ENCODE measurements around the gene SPATA1.

SPATA1 gene

GRCh38 chr1:84509029-84509428 is 2.8 kb downstream of the SPATA1 start:
- WGBS (ENCODE audit: insufficient coverage, insufficient read length) = no CpG with 5 or more reads among the region's 4 CpGs
- DNase-seq (ENCODE audit: low read depth, low spot score) = no peak
- Histone ChIP-seq H3K36me3 (ENCODE audit: control insufficient read depth, insufficient read depth, low read length) (no peaks in the 10 kb centered on the region), H3K9me3 (ENCODE audit: control insufficient read depth, insufficient read depth, low read length) (no peaks in the 10 kb centered on the region), H3K4me3 (ENCODE audit: low read length) (no peak overlapping the region), H3K27ac (ENCODE audit: low read length) (no peak overlapping the region), H3K27me3 (ENCODE audit: control insufficient read depth, insufficient read depth, low read length) (no peaks in the 10 kb centered on the region), H3K4me1 (ENCODE audit: control insufficient read depth, insufficient read depth, low read length) (no peaks in the 10 kb centered on the region)

GRCh38 chr1:84510165-84510564 is 4.0 kb downstream of the SPATA1 start:
- no CpG with 5 or more reads among the region's 2 CpGs for WGBS (ENCODE audit: insufficient coverage, insufficient read length)
- Histone ChIP-seq H3K36me3 (ENCODE audit: control insufficient read depth, insufficient read depth, low read length) (no peaks in the 10 kb centered on the region), H3K27me3 (ENCODE audit: control insufficient read depth, insufficient read depth, low read length) (no peaks in the 10 kb centered on the region), H3K4me1 (ENCODE audit: control insufficient read depth, insufficient read depth, low read length) (no peaks in the 10 kb centered on the region), H3K27ac (ENCODE audit: low read length) (no peak overlapping the region), H3K9me3 (ENCODE audit: control insufficient read depth, insufficient read depth, low read length) (no peaks in the 10 kb centered on the region), H3K4me3 (ENCODE audit: low read length) (no peak overlapping the region)
- no peak for DNase-seq (ENCODE audit: low read depth, low spot score)

- Histone ChIP-seq H3K36me3 (ENCODE audit: control insufficient read depth, insufficient read depth, low read length) (no peaks in the 10 kb centered on the region), H3K4me1 (ENCODE audit: control insufficient read depth, insufficient read depth, low read length) (no peaks in the 10 kb centered on the region), H3K9me3 (ENCODE audit: control insufficient read depth, insufficient read depth, low read length) (no peaks in the 10 kb centered on the region), H3K4me3 (ENCODE audit: low read length) (no peak overlapping the region), H3K27ac (ENCODE audit: low read length) (no peak overlapping the region), H3K27me3 (ENCODE audit: control insufficient read depth, insufficient read depth, low read length) (no peaks in the 10 kb centered on the region)
- no CpG with 5 or more reads among the region's 3 CpGs for WGBS (ENCODE audit: insufficient coverage, insufficient read length)
- DNase-seq (ENCODE audit: low read depth, low spot score) = no peak
Measured at GRCh38 chr1:84510668-84511067, 4.5 kb downstream of the SPATA1 start.

GRCh38 chr1:84524590-84524989 is 18.4 kb downstream of the SPATA1 start:
- H3K36me3 ChIP-seq (ENCODE audit: control insufficient read depth, insufficient read depth, low read length) = no peaks in the 10 kb centered on the region
- no peak for DNase-seq (ENCODE audit: low read depth, low spot score)
- H3K27ac ChIP-seq (ENCODE audit: low read length) = no peak overlapping the region
- H3K9me3 ChIP-seq (ENCODE audit: control insufficient read depth, insufficient read depth, low read length) = no peaks in the 10 kb centered on the region
- H3K27me3 ChIP-seq (ENCODE audit: control insufficient read depth, insufficient read depth, low read length) = no peaks in the 10 kb centered on the region
- H3K4me1 ChIP-seq (ENCODE audit: control insufficient read depth, insufficient read depth, low read length) = no peaks in the 10 kb centered on the region
- H3K4me3 ChIP-seq (ENCODE audit: low read length) = no peak overlapping the region

- no peaks in the 10 kb centered on the region for H3K4me1 ChIP-seq (ENCODE audit: control insufficient read depth, insufficient read depth, low read length)
- H3K27ac ChIP-seq (ENCODE audit: low read length) = no peak overlapping the region
- no peaks in the 10 kb centered on the region for H3K9me3 ChIP-seq (ENCODE audit: control insufficient read depth, insufficient read depth, low read length)
- no peaks in the 10 kb centered on the region for H3K27me3 ChIP-seq (ENCODE audit: control insufficient read depth, insufficient read depth, low read length)
- no peaks in the 10 kb centered on the region for H3K36me3 ChIP-seq (ENCODE audit: control insufficient read depth, insufficient read depth, low read length)
- WGBS (ENCODE audit: insufficient coverage, insufficient read length) = no CpG with 5 or more reads among the region's 1 CpG
- no peak for DNase-seq (ENCODE audit: low read depth, low spot score)
- no peak overlapping the region for H3K4me3 ChIP-seq (ENCODE audit: low read length)
Measured at GRCh38 chr1:84525779-84526178, 19.6 kb downstream of the SPATA1 start.

- no peak overlapping the region for H3K27ac ChIP-seq (ENCODE audit: low read length)
- no peak overlapping the region for H3K4me3 ChIP-seq (ENCODE audit: low read length)
- no peaks in the 10 kb centered on the region for H3K9me3 ChIP-seq (ENCODE audit: control insufficient read depth, insufficient read depth, low read length)
- no peaks in the 10 kb centered on the region for H3K36me3 ChIP-seq (ENCODE audit: control insufficient read depth, insufficient read depth, low read length)
- H3K27me3 ChIP-seq (ENCODE audit: control insufficient read depth, insufficient read depth, low read length) = no peaks in the 10 kb centered on the region
- DNase-seq (ENCODE audit: low read depth, low spot score) = no peak
- H3K4me1 ChIP-seq (ENCODE audit: control insufficient read depth, insufficient read depth, low read length) = no peaks in the 10 kb centered on the region
Measured at GRCh38 chr1:84538599-84538998, 32.4 kb downstream of the SPATA1 start.

- H3K4me3 ChIP-seq (ENCODE audit: low read length) = no peak overlapping the region
- H3K9me3 ChIP-seq (ENCODE audit: control insufficient read depth, insufficient read depth, low read length) = no peaks in the 10 kb centered on the region
- H3K36me3 ChIP-seq (ENCODE audit: control insufficient read depth, insufficient read depth, low read length) = no peaks in the 10 kb centered on the region
- no peaks in the 10 kb centered on the region for H3K4me1 ChIP-seq (ENCODE audit: control insufficient read depth, insufficient read depth, low read length)
- DNase-seq (ENCODE audit: low read depth, low spot score) = no peak
- no peak overlapping the region for H3K27ac ChIP-seq (ENCODE audit: low read length)
- no peaks in the 10 kb centered on the region for H3K27me3 ChIP-seq (ENCODE audit: control insufficient read depth, insufficient read depth, low read length)
- WGBS (ENCODE audit: insufficient coverage, insufficient read length) = no CpG with 5 or more reads among the region's 3 CpGs
Measured at GRCh38 chr1:84539972-84540371, 33.8 kb downstream of the SPATA1 start.

- H3K4me1 ChIP-seq (ENCODE audit: control insufficient read depth, insufficient read depth, low read length) = no peaks in the 10 kb centered on the region
- no CpG with 5 or more reads among the region's 1 CpG for WGBS (ENCODE audit: insufficient coverage, insufficient read length)
- H3K27me3 ChIP-seq (ENCODE audit: control insufficient read depth, insufficient read depth, low read length) = no peaks in the 10 kb centered on the region
- no peak overlapping the region for H3K4me3 ChIP-seq (ENCODE audit: low read length)
- H3K27ac ChIP-seq (ENCODE audit: low read length) = no peak overlapping the region
- H3K9me3 ChIP-seq (ENCODE audit: control insufficient read depth, insufficient read depth, low read length) = no peaks in the 10 kb centered on the region
- no peaks in the 10 kb centered on the region for H3K36me3 ChIP-seq (ENCODE audit: control insufficient read depth, insufficient read depth, low read length)
- DNase-seq (ENCODE audit: low read depth, low spot score) = no peak
Measured at GRCh38 chr1:84540759-84541158, 34.6 kb downstream of the SPATA1 start.

GRCh38 chr1:84541679-84542078 is 35.5 kb downstream of the SPATA1 start:
- DNase-seq (ENCODE audit: low read depth, low spot score) = no peak
- no peak overlapping the region for H3K4me3 ChIP-seq (ENCODE audit: low read length)
- H3K27me3 ChIP-seq (ENCODE audit: control insufficient read depth, insufficient read depth, low read length) = no peaks in the 10 kb centered on the region
- no peaks in the 10 kb centered on the region for H3K36me3 ChIP-seq (ENCODE audit: control insufficient read depth, insufficient read depth, low read length)
- H3K9me3 ChIP-seq (ENCODE audit: control insufficient read depth, insufficient read depth, low read length) = no peaks in the 10 kb centered on the region
- H3K27ac ChIP-seq (ENCODE audit: low read length) = no peak overlapping the region
- H3K4me1 ChIP-seq (ENCODE audit: control insufficient read depth, insufficient read depth, low read length) = no peaks in the 10 kb centered on the region
- no CpG with 5 or more reads among the region's 4 CpGs for WGBS (ENCODE audit: insufficient coverage, insufficient read length)

- WGBS (ENCODE audit: insufficient coverage, insufficient read length) = no CpG with 5 or more reads among the region's 2 CpGs
- no peak for DNase-seq (ENCODE audit: low read depth, low spot score)
- H3K27me3 ChIP-seq (ENCODE audit: control insufficient read depth, insufficient read depth, low read length) = no peaks in the 10 kb centered on the region
- H3K4me1 ChIP-seq (ENCODE audit: control insufficient read depth, insufficient read depth, low read length) = no peaks in the 10 kb centered on the region
- H3K9me3 ChIP-seq (ENCODE audit: control insufficient read depth, insufficient read depth, low read length) = no peaks in the 10 kb centered on the region
- H3K4me3 ChIP-seq (ENCODE audit: low read length) = no peak overlapping the region
- H3K36me3 ChIP-seq (ENCODE audit: control insufficient read depth, insufficient read depth, low read length) = no peaks in the 10 kb centered on the region
- no peak overlapping the region for H3K27ac ChIP-seq (ENCODE audit: low read length)
Measured at GRCh38 chr1:84550826-84551225, 44.6 kb downstream of the SPATA1 start.

GRCh38 chr1:84569216-84569615 is 63.0 kb downstream of the SPATA1 start:
- Histone ChIP-seq H3K27ac (ENCODE audit: low read length) (no peak overlapping the region), H3K4me3 (ENCODE audit: low read length) (no peak overlapping the region), H3K27me3 (ENCODE audit: control insufficient read depth, insufficient read depth, low read length) (no peaks in the 10 kb centered on the region), H3K4me1 (ENCODE audit: control insufficient read depth, insufficient read depth, low read length) (peaks cover 3% of the 10 kb centered on the region; the same call in 1 of the 2 replicates), H3K9me3 (ENCODE audit: control insufficient read depth, insufficient read depth, low read length) (no peaks in the 10 kb centered on the region), H3K36me3 (ENCODE audit: control insufficient read depth, insufficient read depth, low read length) (no peaks in the 10 kb centered on the region; the same call in 1 of the 2 replicates)
- DNase-seq (ENCODE audit: low read depth, low spot score) = no peak
